AG08395 (cell line): ENCODE data around the gene TDRD9.

Source experiments
- DNase-seq: peaks from one replicate; pipeline ENCODE4 v3.0.0; 2012; ENCODE audit warnings: mixed read lengths, low spot score

Gene TDRD9

GRCh38 chr14:104075530-104076151 is 147.4 kb downstream of the TDRD9 start:
- DNase-seq, result no peak

DNA sequence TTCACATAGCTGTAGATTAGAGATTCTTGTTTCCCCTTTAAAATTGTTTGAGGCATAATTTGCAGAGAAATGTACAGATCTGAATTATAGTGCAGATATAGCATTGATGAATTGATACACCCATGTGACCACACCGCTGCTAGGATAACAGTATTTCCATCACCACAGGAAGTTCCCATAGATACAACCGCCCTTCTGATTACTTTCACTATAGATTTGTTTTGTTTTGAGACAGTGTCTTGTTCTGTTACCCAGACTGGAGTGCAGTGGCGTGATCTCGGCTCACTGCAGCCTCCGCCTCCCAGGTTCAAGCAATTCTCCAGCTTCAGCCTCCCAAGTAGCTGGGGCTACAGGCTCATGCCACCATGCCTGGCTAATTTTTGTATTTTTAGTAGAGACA is 148.5 kb downstream of the TDRD9 start:
- no peak for DNase-seq

GRCh38 chr14:104078031-104078455 is 149.8 kb downstream of the TDRD9 start:
- DNase-seq, result peak; percentile 95

DNA sequence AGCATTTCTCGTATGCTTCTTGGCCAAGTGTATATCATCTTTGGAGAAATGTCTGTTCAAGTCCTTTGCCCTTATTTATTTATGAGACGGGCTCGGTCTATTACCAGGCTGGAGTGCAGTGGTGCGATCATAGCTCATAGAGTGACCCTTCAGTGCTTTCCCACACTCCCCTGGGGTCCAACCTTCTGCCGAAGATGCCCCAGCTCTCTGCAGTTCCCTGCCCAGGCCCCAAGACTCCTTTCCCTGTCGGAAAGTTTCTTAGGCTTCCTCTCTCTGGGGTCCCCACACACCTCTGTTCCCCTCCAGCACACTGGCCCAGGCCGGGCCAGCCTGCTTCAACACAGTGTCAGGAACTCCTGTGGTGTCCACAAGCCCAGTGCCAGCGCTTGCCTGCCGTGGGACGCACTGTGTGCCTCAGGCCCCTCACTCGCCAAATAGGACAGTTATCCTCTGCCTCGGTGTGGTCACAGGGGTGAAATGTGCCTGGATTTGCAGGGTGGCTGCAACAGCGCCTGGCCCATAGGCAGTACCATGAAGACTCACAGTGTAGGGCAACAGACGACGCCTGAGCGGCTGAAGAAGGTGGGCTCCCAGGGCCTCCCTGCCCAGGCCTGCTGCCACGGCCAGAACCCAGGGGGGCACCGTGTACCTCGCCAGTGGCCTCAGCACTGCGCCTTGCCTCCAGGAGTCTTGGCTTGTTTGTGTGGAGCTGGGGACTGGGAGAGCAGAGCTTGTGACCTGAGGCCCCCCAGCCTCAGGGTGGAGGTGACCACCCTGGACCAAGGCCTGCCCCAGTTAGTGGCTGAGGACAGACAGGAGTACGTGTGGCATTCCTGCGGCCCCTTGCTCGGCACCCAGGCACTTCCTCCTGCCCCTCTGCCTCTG is 152.4 kb downstream of the TDRD9 start:
- DNase-seq, result no peak

- DNase-seq, result no peak
Observed at GRCh38 chr14:104081261-104081835, 153.1 kb downstream of the TDRD9 start.

GRCh38 chr14:104081951-104082464 is 153.8 kb downstream of the TDRD9 start:
- no peak for DNase-seq

GRCh38 chr14:104082807-104083206 is 154.6 kb downstream of the TDRD9 start:
- no peak for DNase-seq

GRCh38 chr14:104084251-104085002 is 156.2 kb downstream of the TDRD9 start:
- DNase-seq, result no peak

DNA sequence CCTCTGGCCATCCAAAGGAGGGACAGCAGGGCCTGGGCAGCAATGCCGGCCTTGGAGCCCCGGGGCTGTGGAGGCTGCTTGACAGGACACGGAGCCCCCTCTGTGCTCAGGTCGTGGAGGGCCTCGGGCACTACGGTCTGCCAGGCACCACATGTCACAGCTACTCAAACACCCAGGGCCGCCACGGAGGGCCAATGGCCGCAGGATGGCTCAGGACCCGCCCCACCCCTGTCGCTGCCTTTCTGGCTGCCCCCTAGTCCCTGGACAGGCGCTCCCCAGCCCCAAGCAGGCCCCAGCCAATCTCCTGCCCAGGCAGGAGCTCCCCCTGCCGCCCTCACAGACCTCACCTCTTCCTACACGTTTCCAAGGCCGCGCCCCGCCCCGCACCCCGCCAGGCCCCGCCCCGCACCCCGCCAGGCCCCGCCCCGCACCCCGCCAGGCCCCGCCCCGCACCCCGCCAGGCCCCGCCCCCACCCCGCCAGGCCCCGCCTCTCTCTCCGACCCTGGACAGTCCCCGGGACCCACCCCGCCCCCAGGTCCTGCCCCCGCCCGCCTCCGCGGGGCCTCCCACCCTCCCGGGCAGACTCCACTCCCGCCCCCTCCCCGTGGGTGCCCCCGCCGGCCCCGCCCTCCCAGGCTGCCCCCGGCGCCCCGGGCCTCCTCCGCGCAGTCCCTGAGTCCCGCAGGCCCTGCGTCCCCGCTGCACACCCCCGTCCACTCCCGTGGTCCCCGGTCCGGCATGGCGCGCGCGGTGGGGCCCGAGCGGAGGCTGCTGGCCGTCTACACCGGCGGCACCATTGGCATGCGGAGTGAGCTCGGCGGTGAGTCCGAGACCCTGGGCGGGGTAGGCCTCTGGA is 157.0 kb downstream of the TDRD9 start, which contains the start of gene ASPG:
ASPG (plus strand) TSS at position 669 of the 857 bp plus-strand sequence; CDS start at position 740, 71 bp downstream.
- no peak for DNase-seq

DNA sequence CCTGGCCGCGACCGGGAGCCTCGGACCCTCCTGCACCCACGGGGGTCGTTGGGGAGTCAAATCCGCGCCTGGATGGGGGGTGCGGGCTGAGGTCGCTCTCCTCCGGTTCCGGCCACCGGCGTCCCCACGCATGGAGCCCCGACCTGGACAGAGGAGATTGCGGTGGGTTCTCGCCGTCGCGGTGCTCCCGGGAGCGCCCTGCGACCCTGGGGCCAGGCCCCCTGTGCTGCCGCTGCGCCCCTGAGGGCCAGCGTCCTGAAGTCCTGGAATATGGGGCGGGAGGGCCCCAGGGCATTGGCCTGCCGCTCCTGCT is 157.6 kb downstream of the TDRD9 start:
- no peak for DNase-seq

DNA sequence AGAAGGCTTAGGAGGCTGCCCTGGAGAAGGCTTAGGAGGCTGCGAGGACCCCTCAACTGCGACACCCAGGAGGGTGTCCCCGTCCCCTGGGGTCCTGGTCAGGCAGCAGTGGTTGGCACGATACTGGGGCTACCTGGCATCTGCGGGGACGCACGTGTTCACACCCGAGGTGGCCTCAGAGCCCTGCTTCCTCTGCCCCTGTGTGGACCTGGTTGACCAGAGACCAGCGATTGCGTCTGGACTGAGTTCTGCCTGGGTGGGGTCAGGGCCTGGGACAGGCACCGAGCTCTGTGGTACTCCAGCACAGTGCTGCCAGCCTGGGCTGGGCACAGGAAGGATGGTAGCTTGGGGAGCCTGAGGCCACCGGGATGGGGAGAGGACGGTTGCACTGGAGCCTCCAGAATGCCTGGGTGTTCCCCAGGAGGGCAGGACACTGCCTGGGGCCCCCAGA is 158.0 kb downstream of the TDRD9 start:
- DNase-seq, result no peak

GRCh38 chr14:104086661-104087461 is 158.6 kb downstream of the TDRD9 start:
- DNase-seq, result no peak

GRCh38 chr14:104087505-104087904 is 159.2 kb downstream of the TDRD9 start:
- no peak for DNase-seq

DNA sequence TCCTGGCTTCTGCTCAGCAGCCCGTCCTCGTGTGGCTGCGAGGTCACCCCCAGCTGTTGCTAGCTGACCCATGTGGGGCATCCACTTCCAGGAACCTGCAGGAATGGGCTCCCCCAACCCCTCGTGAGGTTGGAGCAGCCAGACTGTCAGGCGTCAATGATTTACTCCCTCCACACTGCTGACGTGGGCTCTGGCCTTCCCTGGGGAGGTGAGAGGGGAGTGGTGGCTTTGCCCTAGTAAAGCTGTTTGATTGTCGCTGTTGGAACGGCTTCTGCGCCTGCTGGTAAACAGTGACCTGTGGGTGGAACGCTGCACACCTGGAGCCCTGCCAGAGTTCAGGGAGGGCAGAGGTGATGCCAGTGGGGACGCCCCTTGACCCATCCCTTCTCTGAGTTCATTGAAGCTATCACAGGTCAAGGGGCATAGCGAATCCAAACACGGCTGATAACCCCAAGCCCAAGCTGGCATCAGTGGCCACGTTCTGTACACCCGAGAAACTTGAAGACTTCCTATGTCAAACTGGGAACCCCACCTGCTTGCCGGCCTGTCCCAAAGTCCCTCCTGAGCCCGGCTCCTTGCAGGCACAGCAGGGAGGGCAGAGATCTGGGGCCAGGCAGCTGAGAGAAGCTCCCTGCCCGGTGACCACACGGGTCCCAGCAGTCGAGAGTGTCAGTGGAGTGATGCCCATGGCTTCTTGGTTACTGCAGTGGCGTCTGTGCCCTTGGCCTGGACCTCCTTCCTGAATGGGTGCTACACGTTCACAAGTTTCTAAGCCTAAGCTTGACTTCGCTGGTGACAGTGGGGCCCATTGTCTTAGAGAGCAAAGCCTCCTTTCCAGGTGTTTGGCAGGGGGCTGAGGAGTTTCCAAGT is 160.0 kb downstream of the TDRD9 start:
- DNase-seq, result no peak

DNA sequence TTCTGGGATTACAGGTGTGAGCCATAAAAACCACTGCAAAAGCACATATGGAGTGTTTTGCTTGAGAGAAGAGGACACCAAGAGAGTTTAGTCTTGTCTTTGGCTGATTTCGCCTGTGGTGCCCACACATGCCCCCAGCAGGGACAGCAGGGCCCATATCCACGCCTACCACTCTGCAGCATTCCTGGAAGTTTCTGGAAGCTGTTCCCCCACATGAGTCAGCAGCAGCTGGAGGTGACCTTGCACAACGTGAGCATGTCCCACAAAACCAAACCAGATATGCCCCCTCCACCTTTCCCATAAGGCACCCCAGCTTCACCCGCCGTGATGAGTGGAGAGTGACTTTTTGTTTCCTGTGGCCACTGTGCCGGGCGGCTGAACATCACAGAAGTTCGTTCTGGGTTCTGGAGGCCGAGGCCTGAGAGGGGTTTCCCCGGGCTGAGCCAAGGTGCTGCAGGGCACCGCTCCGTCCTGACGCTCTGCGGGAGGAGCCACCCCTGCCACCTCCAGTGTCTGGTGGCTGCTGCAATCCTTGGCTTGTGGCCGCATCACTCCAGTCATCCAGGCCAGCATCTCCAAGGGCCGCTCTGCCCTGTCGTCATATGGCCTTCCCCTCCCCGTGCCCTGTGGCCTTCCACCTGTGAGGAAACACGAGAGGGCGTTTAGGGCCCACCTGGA is 162.0 kb downstream of the TDRD9 start:
- no peak for DNase-seq

DNA sequence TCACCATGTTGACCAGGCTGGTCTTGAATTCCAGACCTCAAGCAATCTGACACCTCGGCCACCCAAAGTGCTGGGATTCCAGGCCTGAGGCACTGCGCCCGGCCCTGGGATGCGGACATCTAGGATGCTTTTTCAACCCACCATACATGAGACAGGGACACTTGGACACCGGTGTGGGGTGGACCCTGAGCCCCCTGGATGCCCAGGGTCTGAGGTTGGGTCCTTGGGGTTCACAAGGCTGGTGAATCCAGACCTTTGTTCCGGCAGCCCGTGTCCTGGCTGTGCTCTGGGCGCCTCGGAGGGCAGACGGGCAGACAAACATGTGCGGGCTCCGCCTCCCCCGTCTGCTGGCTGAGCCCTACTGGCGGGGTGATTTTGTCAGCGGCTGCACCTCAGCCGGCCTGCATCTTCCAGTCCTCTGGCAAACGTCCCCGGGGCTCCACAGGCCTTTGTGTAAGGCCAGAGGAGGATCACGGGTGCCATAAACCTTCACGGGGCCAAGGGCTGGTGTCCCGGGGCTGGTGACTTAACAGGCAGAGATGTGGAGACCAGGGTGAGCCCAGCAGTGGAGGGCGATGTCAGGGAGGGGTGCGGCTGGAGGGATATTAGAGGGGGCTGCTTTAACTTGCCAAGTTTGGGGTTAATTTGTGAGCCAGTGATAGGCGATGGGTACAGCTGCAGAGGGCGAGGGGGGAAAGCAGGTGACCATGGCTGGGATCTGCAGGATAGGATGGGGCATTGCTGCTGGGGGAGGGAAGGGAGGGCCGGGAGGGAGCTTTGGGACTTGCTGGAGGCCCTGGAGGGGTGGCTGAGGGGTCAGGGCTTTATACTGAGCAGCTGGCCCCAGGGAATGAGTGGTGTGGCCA is 163.0 kb downstream of the TDRD9 start:
- DNase-seq, result no peak

GRCh38 chr14:104091927-104092771 is 163.9 kb downstream of the TDRD9 start:
- no peak for DNase-seq
